GM12892 (cell line): ENCODE data around the gene DENND4C.

Source experiments
- POLR2A ChIP-seq: IDR thresholded peaks from 2 replicates; pipeline ENCODE4 v1.6.1; 2011; ENCODE audit warnings: low read depth, low read length, control low read depth
- POLR2AphosphoS5 ChIP-seq: IDR thresholded peaks from 2 replicates; pipeline ENCODE4 v1.6.1; 2011; ENCODE audit warnings: low read depth, low read length, control low read depth
- TAF1 ChIP-seq: IDR thresholded peaks from 2 replicates; pipeline ENCODE4 v1.6.1; 2011; ENCODE audit warnings: low read depth, mild to moderate bottlenecking, control low read depth, low read length, borderline replicate concordance

- TF ChIP-seq POLR2A = no peak
- TF ChIP-seq POLR2AphosphoS5 = no peak
- TF ChIP-seq TAF1 = no peak
Measured at GRCh38 chr9:19213823-19214222, 16.7 kb upstream of the DENND4C start.
